Fibroblast of skin of back (primary cell): ENCODE data around the gene RREB1.

Experiments
- DNase-seq: peaks from one replicate; pipeline ENCODE4 v3.0.0-alpha.2; 2013

RREB1 gene

GRCh38 chr6:7125290-7125689 is 17.5 kb downstream of the RREB1 start:
- no peak for DNase-seq

DNA sequence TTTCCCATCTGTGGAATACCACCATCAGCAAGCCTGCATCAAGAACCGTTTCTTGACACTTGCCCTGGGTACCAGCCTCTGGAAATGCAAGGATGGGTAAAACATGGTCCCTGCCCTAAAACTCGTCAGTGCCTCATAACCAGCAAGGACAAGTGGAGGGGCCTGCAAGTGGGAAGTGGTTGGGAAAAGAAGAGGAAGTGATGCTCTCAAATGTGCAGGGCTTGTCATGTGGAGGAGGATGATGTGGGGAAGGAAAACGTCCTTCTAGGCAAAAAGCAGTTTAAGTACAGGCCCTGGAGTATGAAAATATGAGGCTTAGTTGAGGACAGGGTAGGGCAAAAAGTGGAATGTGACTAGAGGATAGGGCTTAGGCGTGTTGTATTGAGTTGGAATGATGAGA is 19.0 kb downstream of the RREB1 start:
- DNase-seq: no peak

GRCh38 chr6:7127680-7128079 is 19.9 kb downstream of the RREB1 start:
- DNase-seq: no peak

DNA sequence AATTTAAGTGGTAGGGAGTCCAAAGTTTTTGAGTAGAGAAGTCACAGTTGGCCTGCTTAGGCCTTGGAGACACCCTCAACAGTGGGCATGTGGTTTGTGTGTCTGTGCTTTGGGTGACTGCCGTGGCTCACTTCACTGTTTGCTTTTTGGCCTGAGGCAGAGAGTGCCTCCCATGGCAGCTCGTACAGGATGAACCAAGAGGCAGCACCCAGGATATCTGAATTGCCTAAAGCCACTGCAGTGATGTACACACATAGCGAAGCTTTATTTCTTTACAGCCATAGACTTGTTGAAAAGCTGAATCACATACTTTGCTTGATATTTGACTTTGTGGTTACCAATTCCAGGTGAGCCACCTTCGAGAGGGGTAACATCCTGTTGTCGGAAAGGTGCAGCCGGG is 21.6 kb downstream of the RREB1 start:
- no peak for DNase-seq

DNA sequence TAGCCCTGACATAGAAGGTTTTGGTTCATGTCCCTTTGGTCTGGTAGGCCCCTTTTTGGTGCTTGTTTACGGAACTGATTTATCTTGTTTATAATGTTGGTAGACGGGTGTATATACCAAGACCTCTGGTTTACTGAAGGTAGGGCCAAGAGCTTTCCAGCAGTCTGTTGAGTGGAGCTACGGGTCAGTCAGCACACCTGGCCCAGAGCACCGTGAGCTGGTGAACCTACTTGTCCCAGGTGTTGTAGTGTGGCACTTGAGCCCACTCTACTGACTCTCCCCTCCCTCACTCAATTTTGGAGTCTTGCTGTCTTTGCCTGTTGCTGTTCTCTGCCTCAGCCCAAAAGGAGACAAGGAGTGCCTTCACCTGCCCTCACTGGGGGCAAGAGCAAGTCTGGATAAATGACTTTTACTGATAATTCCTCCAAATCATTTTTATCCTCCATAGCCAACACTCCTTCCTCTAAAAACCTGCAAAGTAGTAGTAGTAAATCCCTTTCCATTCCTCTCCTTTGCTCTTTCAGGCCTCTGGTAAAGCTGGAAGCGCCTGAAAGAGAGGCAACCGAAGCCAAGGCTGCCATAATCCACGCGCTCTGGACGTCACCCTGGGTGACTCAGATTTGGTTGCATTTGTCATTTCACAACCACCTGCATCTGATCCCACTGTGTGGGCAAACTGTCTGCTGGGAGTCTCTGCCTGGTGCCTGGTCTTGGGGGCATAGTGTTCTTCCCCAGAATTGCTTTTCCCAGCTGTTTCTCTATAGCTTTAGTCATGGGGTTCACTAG is 22.2 kb downstream of the RREB1 start:
- no peak for DNase-seq

GRCh38 chr6:7131390-7131789 is 23.6 kb downstream of the RREB1 start:
- DNase-seq: no peak

DNA sequence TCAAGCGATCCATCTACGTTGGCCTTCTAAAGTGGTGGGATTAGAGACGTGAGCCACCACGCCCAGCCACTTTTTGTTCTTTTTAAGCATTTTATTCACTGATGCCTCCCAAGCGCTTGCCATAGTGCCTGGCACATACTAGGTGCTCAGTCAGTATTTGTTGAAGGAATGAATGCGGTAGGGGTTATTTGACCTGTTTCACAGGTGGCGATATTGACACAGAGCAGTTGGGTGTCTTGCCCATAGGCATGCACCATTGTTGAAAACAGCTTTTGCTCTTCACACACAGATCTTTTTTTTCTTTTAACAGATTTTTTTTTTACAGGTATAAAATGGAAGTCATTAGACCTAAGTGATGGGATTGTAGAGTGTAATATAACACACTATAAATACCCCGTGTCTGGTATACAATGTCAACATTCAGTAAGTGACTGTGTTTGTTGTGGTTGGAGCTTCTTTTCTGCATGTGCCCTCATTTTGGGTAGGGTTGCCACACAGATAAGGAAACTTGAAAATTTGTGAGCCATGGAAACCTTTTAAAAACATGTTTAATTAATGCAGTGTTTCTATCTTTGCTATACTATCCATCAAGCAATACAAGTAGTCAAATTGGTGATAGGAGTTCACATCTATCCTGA is 24.8 kb downstream of the RREB1 start:
- DNase-seq: no peak

GRCh38 chr6:7134999-7135745 is 27.4 kb downstream of the RREB1 start:
- DNase-seq: no peak

- no peak for DNase-seq
These were observed 28.0 kb downstream of the RREB1 start for GRCh38 chr6:7135755-7136154.

DNA sequence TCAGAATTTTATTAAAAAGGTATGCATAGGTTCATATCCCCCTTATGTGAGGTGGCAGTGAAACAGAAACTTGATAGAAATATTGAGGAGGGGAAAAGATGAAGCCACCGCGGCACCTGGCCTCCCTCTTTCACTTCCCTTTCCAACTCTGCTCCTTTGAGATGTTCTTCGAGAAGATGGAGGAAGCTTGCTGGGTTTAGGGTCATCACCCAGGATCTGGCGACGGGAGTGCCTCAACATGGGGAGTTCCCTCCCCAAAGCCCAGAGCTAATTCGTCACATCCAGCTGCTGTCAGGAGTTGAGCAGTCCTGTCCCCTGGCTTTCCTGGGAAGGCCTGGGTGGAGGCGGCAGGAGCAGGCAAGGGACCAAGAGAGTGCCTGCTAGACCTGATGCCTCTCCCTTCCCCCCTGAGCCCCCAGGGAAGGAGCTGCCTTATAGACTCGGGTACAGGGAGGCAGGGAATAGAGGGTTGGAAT is 29.1 kb downstream of the RREB1 start:
- DNase-seq: no peak

DNA sequence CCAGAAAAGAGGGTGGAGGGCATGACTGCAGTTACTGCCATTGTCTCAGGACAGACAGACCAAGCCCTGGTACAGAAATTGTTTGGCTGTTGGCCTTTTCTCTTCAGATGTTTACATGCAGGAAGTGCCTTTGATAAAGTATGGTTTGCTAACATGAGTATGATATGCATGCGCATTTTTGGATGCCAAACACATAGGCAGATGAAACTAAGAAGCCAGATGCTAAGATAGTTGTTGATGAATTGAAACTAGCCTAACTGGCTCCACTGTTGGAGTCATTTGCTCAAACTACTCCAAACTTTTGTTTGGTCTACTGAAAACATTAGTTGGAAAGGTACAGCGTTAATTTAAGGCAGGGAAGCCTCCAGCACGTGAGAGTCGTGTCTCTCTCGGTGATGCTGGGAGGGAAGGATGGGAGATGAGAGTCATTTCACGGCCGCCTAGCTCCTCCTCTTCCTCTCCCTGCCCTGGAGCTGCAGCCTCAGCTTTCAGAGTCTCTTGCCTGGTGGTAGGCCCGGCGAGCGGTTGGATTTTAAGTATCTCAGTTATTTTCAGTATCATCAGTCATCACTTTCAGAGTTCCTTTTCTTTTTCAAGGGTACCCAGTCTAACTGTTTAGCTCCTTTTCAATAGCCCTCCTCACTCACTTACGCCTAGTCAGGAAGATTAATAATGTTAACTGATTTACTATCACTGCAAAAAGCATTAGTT is 29.7 kb downstream of the RREB1 start:
- peak; percentile 83 for DNase-seq

DNA sequence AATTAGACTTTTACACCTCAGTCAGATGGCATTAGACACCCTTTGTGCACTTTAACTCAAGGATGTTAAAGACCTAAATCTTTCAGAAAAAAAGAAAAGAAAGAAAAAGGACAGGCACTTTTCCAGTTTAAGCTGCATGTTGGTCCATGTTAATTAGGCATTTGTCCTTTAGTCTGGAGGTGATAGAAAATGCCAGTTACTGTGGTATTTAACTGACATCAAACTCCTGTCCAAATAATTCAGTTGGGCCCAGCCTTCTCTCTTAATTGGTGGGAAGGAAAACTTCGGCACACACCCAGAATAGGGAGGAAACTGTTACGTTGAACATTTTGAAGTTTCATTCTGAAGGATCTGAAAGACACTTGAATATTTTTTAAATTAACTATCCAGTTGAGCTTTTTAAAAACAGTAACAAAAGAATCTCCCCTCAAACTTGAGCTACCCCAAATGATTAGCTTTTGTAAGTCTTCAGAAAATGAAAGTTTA is 30.3 kb downstream of the RREB1 start:
- DNase-seq: no peak

GRCh38 chr6:7138921-7139358 is 31.2 kb downstream of the RREB1 start:
- no peak for DNase-seq

- no peak for DNase-seq
These were observed 32.2 kb downstream of the RREB1 start for GRCh38 chr6:7139835-7140470.

DNA sequence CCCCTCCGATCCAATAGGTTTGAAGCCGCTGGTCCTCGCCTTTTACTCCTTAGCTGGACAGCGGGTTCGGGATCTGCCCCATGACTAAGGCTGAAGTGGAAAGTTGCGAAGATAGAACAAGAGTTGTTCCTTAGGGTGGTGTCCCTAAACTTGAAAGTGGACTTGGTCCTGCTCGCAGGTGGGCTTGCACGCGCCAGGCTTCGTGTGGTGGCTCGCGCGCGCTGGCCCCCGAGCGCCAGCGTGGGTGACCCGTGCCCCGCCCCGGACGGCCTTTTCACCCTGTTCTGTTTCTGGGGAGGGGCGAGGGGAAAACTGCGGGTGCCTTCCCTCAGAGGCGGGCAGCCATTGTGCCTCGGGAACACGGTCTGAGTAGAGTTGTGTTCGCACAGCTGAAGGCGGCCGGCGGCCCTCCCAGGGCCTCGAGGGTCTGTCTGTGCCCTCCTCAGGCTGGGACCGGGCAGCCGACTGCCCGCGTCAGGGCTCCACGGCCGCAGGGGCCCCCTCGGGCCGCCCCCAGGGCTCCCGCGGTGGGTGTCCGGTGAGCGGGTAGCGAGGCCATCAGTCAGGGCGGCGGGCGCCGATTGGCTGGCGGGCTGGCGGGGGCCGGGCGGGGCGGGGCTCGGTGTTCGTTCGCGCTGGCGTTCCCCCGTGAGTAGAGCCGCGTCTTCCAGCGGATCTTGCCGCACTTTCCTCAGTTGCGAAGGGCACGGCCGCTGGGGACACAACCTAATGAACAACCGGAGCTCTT is 33.0 kb downstream of the RREB1 start:
- peak; percentile 82 for DNase-seq

- DNase-seq: no peak
These were observed 34.6 kb downstream of the RREB1 start for GRCh38 chr6:7142228-7142801.

- DNase-seq: no peak
These were observed 35.2 kb downstream of the RREB1 start for GRCh38 chr6:7142918-7143475.

DNA sequence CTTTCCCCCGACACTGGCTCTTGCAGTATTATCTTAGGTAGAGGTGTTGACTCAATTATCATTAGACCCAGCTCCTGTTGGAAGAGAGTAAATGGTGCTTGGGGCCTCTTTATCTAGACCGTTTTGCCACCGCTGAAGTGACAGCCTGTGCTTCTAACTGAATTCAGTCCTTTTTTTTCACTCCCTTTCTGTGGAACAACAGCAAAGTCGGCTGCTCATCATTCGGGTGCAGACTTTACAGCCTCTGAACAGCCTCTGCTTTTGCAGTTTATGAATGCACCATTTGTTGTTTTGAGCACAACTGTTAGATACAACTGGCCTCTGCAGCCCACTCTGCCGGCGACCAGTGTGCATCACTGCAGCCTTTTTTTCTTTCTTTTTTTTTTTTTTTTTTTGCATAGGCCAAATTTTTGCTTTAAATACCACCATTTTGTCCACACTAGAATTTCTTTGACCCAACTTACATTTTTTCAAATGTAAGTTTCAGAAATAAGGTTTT is 35.8 kb downstream of the RREB1 start:
- DNase-seq: no peak

- no peak for DNase-seq
These were observed 37.3 kb downstream of the RREB1 start for GRCh38 chr6:7144872-7145584.

- DNase-seq: no peak
These were observed 37.8 kb downstream of the RREB1 start for GRCh38 chr6:7145585-7145884.
